Rectal smooth muscle tissue (tissue), 1 donor: Measurements from ENCODE around the gene SPTA1.

Experiments used
- H3K27ac ChIP-seq: one replicate; pipeline ENCODE4 v1.7.0; 2013; ENCODE audit warnings: low read depth, low read length, inconsistent platforms
- H3K27me3 ChIP-seq: one replicate; pipeline ENCODE4 v1.7.0; 2013; ENCODE audit warnings: low read length; ENCODE audit not compliant: control insufficient read depth, insufficient read depth
- H3K36me3 ChIP-seq: one replicate; pipeline ENCODE4 v1.7.0; 2013; ENCODE audit warnings: low read length; ENCODE audit not compliant: control insufficient read depth, insufficient read depth
- H3K4me1 ChIP-seq: one replicate; pipeline ENCODE4 v1.7.0; 2013; ENCODE audit warnings: low read length; ENCODE audit not compliant: control insufficient read depth, insufficient read depth
- H3K4me3 ChIP-seq: one replicate; pipeline ENCODE4 v1.7.0; 2013; ENCODE audit warnings: low read length
- H3K9ac ChIP-seq: one replicate; pipeline ENCODE4 v1.7.0; 2013; ENCODE audit warnings: low read length

Gene SPTA1

GRCh38 chr1:158611916-158612315 lies 74.6 kb downstream of the SPTA1 start:
- no peaks in the 10 kb centered on the region for H3K4me1 ChIP-seq
- H3K27ac ChIP-seq: no peak overlapping the region

GRCh38 chr1:158607296-158607695 lies 79.2 kb downstream of the SPTA1 start:
- Histone ChIP-seq H3K27me3 (no peaks in the 10 kb centered on the region), H3K36me3 (no peaks in the 10 kb centered on the region), H3K9ac (no peak overlapping the region), H3K4me1 (no peaks in the 10 kb centered on the region), H3K27ac (no peak overlapping the region), H3K4me3 (no peak overlapping the region)

More at GRCh38 chr1:158611916-158612315, 74.6 kb downstream of the SPTA1 start:
- Histone ChIP-seq H3K4me3 (no peak overlapping the region), H3K27me3 (no peaks in the 10 kb centered on the region), H3K36me3 (no peaks in the 10 kb centered on the region), H3K9ac (no peak overlapping the region)

- Histone ChIP-seq H3K27me3 (no peaks in the 10 kb centered on the region), H3K27ac (no peak within 1 kb of the TSS), H3K4me3 (no peak within 1 kb of the TSS), H3K4me1 (no peaks in the 10 kb centered on the region), H3K9ac (no peak within 1 kb of the TSS), H3K36me3 (no peaks in the 10 kb centered on the region)
Observed at GRCh38 chr1:158604968-158605367, 81.5 kb downstream of the SPTA1 start, which contains the start of gene OR10Z1. Gene OR10Z1 (plus strand): TSS chr1:158605268. CDS start chr1:158606439, 1,171 bp downstream.

- no peak overlapping the region for H3K4me3 ChIP-seq
- H3K36me3 ChIP-seq: no peaks in the 10 kb centered on the region
- no peak overlapping the region for H3K27ac ChIP-seq
- H3K4me1 ChIP-seq: no peaks in the 10 kb centered on the region
- H3K27me3 ChIP-seq: no peaks in the 10 kb centered on the region
- H3K9ac ChIP-seq: no peak overlapping the region
Observed at GRCh38 chr1:158600735-158601134, 85.8 kb downstream of the SPTA1 start.

- H3K4me3 ChIP-seq: no peak overlapping the region
- no peak overlapping the region for H3K9ac ChIP-seq
- H3K36me3 ChIP-seq: no peaks in the 10 kb centered on the region
- H3K27me3 ChIP-seq: no peaks in the 10 kb centered on the region
- H3K27ac ChIP-seq: no peak overlapping the region
- H3K4me1 ChIP-seq: no peaks in the 10 kb centered on the region
Observed at GRCh38 chr1:158586942-158587341, 99.6 kb downstream of the SPTA1 start.

GRCh38 chr1:158583962-158584361 lies 102.6 kb downstream of the SPTA1 start:
- H3K4me1 ChIP-seq: no peaks in the 10 kb centered on the region
- no peak overlapping the region for H3K4me3 ChIP-seq
- H3K27ac ChIP-seq: no peak overlapping the region
- H3K36me3 ChIP-seq: no peaks in the 10 kb centered on the region
- H3K27me3 ChIP-seq: no peaks in the 10 kb centered on the region
- no peak overlapping the region for H3K9ac ChIP-seq

- no peak within 1 kb of the TSS for H3K9ac ChIP-seq
- H3K27ac ChIP-seq: no peak within 1 kb of the TSS
- H3K4me3 ChIP-seq: no peak within 1 kb of the TSS
- H3K27me3 ChIP-seq: no peaks in the 10 kb centered on the region
- H3K4me1 ChIP-seq: no peaks in the 10 kb centered on the region
- no peaks in the 10 kb centered on the region for H3K36me3 ChIP-seq
Observed at GRCh38 chr1:158579733-158580132, 106.8 kb downstream of the SPTA1 start, which contains the start of gene OR10X1. Gene OR10X1 (minus strand): TSS chr1:158579899. CDS start chr1:158579899, 0 bp downstream.

- no peaks in the 10 kb centered on the region for H3K36me3 ChIP-seq
- H3K4me3 ChIP-seq: no peak overlapping the region
- no peak overlapping the region for H3K27ac ChIP-seq
- no peaks in the 10 kb centered on the region for H3K27me3 ChIP-seq
- H3K4me1 ChIP-seq: no peaks in the 10 kb centered on the region
- H3K9ac ChIP-seq: no peak overlapping the region
Observed at GRCh38 chr1:158577561-158577960, 109.0 kb downstream of the SPTA1 start.

GRCh38 chr1:158572226-158572625 lies 114.3 kb downstream of the SPTA1 start:
- H3K4me3 ChIP-seq: no peak overlapping the region
- no peak overlapping the region for H3K9ac ChIP-seq
- no peaks in the 10 kb centered on the region for H3K36me3 ChIP-seq
- H3K4me1 ChIP-seq: no peaks in the 10 kb centered on the region
- no peak overlapping the region for H3K27ac ChIP-seq
- H3K27me3 ChIP-seq: no peaks in the 10 kb centered on the region

- Histone ChIP-seq H3K4me3 (no peak within 1 kb of the TSS), H3K36me3 (no peaks in the 10 kb centered on the region), H3K27me3 (no peaks in the 10 kb centered on the region), H3K27ac (no peak within 1 kb of the TSS), H3K9ac (no peak within 1 kb of the TSS), H3K4me1 (no peaks in the 10 kb centered on the region)
Observed at GRCh38 chr1:158570480-158570879, 116.0 kb downstream of the SPTA1 start, which contains the start of gene OR6P1. Gene OR6P1 (minus strand): TSS chr1:158570580. CDS start chr1:158563604, 6,976 bp downstream.

GRCh38 chr1:158564608-158565007 lies 121.9 kb downstream of the SPTA1 start:
- Histone ChIP-seq H3K9ac (no peak overlapping the region), H3K4me1 (no peaks in the 10 kb centered on the region), H3K36me3 (no peaks in the 10 kb centered on the region), H3K4me3 (no peak overlapping the region), H3K27me3 (no peaks in the 10 kb centered on the region), H3K27ac (no peak overlapping the region)

GRCh38 chr1:158563853-158564252 lies 122.7 kb downstream of the SPTA1 start:
- no peak overlapping the region for H3K9ac ChIP-seq
- no peaks in the 10 kb centered on the region for H3K4me1 ChIP-seq
- H3K36me3 ChIP-seq: no peaks in the 10 kb centered on the region
- no peaks in the 10 kb centered on the region for H3K27me3 ChIP-seq
- no peak overlapping the region for H3K27ac ChIP-seq
- no peak overlapping the region for H3K4me3 ChIP-seq
